IPS DF 19.7 (cell line): Measurements from ENCODE around the gene WNT4.

Experiments used
- DNase-seq: peaks from one replicate; pipeline ENCODE4 v3.0.0-alpha.2; 2013; ENCODE audit warnings: low read depth, low spot score

WNT4 gene

GRCh38 chr1:22075718-22076117 lies 67.2 kb downstream of the WNT4 start:
- no peak for DNase-seq

DNA sequence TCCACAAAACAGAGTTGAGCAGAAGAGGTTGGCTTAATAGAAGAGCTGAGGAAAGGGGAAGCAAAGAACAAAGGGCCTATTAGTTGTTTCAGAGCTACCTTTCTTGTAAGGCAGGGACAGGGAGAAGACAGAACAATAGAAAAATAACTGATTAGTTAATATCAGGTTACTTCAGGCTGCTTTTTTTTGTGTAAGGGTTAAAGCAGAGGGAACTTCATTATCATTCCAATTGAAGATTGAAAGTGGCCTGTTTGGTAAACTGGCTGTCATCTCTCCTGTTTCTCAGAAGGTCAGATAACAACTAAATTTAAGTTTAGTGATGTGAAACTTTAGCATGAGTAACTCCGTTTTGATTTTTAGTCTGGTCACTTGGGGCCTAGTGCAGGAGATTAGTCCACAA lies 68.1 kb downstream of the WNT4 start:
- no peak for DNase-seq

GRCh38 chr1:22071511-22071910 lies 71.4 kb downstream of the WNT4 start:
- no peak for DNase-seq
